IMR-90 (cell line): Measurements from ENCODE around the gene MARCHF2.

Experiments used
- CTCF ChIP-seq: conservative IDR thresholded peaks from 2 replicates; pipeline ENCODE4 v1.5.1; 2012; ENCODE audit warnings: mild to moderate bottlenecking, low read depth, low read length, improper control_type of control experiment
- POLR2A ChIP-seq: IDR thresholded peaks from 2 replicates; pipeline ENCODE4 v1.6.1; 2012; ENCODE audit warnings: mild to moderate bottlenecking, low read depth, low read length

DNA sequence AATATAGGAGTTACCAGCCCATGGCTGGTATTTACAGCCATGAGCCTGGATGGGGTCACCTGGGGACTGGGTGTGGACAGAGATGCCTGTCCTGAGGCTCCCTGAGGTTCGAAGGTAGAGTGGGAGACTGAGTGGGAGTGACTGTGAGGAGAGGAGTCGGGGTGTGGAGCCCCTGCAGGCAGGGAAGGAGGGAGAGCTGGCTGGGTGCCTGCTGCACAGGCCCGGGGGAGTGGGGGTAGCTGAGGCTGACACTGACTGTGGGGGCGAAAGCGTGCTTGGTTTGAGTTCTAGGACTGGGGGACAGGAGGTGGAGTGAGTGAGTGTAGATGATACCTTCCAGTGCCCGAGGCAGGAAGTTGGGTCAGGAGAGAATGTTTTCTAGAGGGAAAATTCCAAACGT lies 15.8 kb upstream of the MARCHF2 start:
- TF ChIP-seq CTCF (no peak), POLR2A (no peak)
